ENCODE results near the gene PHOSPHO2.

- TF ChIP-seq, protein P1, sequence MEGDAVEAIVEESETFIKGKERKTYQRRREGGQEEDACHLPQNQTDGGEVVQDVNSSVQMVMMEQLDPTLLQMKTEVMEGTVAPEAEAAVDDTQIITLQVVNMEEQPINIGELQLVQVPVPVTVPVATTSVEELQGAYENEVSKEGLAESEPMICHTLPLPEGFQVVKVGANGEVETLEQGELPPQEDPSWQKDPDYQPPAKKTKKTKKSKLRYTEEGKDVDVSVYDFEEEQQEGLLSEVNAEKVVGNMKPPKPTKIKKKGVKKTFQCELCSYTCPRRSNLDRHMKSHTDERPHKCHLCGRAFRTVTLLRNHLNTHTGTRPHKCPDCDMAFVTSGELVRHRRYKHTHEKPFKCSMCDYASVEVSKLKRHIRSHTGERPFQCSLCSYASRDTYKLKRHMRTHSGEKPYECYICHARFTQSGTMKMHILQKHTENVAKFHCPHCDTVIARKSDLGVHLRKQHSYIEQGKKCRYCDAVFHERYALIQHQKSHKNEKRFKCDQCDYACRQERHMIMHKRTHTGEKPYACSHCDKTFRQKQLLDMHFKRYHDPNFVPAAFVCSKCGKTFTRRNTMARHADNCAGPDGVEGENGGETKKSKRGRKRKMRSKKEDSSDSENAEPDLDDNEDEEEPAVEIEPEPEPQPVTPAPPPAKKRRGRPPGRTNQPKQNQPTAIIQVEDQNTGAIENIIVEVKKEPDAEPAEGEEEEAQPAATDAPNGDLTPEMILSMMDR (IDR thresholded peaks at IDR 0.05) = no peak
- TF ChIP-seq POLR2A (IDR thresholded peaks at IDR 0.05) = no peak
These were observed 23.4 kb downstream of the PHOSPHO2 start for GRCh38 chr2:169717691-169718063.
